Endothelial cell of umbilical vein (primary cell): ENCODE data around the gene CES4A.

Experiments
- GATA2 ChIP-seq: IDR thresholded peaks from 2 replicates; pipeline ENCODE4 v1.7.0; 2011; ENCODE audit warnings: low read depth, mild to moderate bottlenecking, moderate library complexity, mixed read lengths, low read length; ENCODE audit not compliant: insufficient read length, insufficient read depth
- JUN ChIP-seq: IDR thresholded peaks from 2 replicates; pipeline ENCODE4 v1.6.1; 2011; ENCODE audit warnings: borderline replicate concordance, low read depth; ENCODE audit not compliant: insufficient read length, insufficient read depth
- MAX ChIP-seq: IDR thresholded peaks from 2 replicates; pipeline ENCODE4 v1.6.1; 2011; ENCODE audit not compliant: insufficient read depth, insufficient read length
- MYC ChIP-seq: IDR thresholded peaks from one replicate; pipeline ENCODE4 v1.6.1; 2011; ENCODE audit warnings: mild to moderate bottlenecking, low read depth, low read length
- POLR2A ChIP-seq: IDR thresholded peaks from 2 replicates; pipeline ENCODE4 v1.6.1; 2012; ENCODE audit warnings: low read depth, mild to moderate bottlenecking, control low read depth, low read length
- POLR2AphosphoS5 ChIP-seq: IDR thresholded peaks from 2 replicates; pipeline ENCODE4 v1.6.1; 2012; ENCODE audit warnings: low read depth, mild to moderate bottlenecking, control low read depth, low read length, moderate library complexity; ENCODE audit not compliant: insufficient read depth
- TF ChIP-seq, protein P1 (sequence below), 2 donors: IDR thresholded peaks; 1 replicate in 1 of 2; 2 replicates in 1 of 2; pipeline ENCODE4 v1.5.1; 2011; ENCODE audit warnings: low read length in 2 of 2, mild to moderate bottlenecking in 2 of 2, moderate library complexity in 2 of 2, control low read depth in 1 of 2, inconsistent platforms in 1 of 2, low read depth in 1 of 2; ENCODE audit not compliant: insufficient read depth in 1 of 2; ENCODE audit errors: extremely low read depth in 1 of 2

- TF ChIP-seq POLR2AphosphoS5, result no peak
- TF ChIP-seq, protein P1, sequence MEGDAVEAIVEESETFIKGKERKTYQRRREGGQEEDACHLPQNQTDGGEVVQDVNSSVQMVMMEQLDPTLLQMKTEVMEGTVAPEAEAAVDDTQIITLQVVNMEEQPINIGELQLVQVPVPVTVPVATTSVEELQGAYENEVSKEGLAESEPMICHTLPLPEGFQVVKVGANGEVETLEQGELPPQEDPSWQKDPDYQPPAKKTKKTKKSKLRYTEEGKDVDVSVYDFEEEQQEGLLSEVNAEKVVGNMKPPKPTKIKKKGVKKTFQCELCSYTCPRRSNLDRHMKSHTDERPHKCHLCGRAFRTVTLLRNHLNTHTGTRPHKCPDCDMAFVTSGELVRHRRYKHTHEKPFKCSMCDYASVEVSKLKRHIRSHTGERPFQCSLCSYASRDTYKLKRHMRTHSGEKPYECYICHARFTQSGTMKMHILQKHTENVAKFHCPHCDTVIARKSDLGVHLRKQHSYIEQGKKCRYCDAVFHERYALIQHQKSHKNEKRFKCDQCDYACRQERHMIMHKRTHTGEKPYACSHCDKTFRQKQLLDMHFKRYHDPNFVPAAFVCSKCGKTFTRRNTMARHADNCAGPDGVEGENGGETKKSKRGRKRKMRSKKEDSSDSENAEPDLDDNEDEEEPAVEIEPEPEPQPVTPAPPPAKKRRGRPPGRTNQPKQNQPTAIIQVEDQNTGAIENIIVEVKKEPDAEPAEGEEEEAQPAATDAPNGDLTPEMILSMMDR (IDR thresholded peaks at IDR 0.05; ENCODE audit: extremely low read depth in 1 of 2, insufficient read depth in 1 of 2, low read depth in 1 of 2, low read length in 2 of 2), result no peak
- TF ChIP-seq POLR2A, result no peak
- TF ChIP-seq MAX, result no peak
- no peak for TF ChIP-seq GATA2
- TF ChIP-seq MYC, result no peak
- TF ChIP-seq JUN, result no peak
Observed at GRCh38 chr16:67030221-67030962, 42.0 kb downstream of the CES4A start.
